OCI-LY1 (cell line): ENCODE data around the gene PGA5.
"Not testable (repeated sequence)": the region's sequence is repeated elsewhere in the genome, so short reads cannot be mapped to it uniquely, and the experiment has no call there.

ENCODE experiments used
- H2AFZ ChIP-seq: fragments of 200-600 bp; sonication (generic), shearing (Covaris generic); 2 replicates; pipeline ENCODE4 v1.6.0; 2014; ENCODE audit warnings: antibody characterized with exemption, mild to moderate bottlenecking, low read length
- H3F3A ChIP-seq: fragments of 200-600 bp; sonication (generic), shearing (Covaris generic); 2 replicates; pipeline ENCODE4 v1.6.0; 2014; ENCODE audit warnings: mild to moderate bottlenecking, antibody characterized with exemption, low read length, moderate library complexity; ENCODE audit not compliant: insufficient read depth
- H3K27ac ChIP-seq: fragments of 200-600 bp; sonication (generic); 2 replicates; pipeline ENCODE4 v1.5.1; 2014; ENCODE audit warnings: low read length, mixed run types, mild to moderate bottlenecking, low read depth; ENCODE audit not compliant: poor library complexity, severe bottlenecking
- H3K27me3 ChIP-seq: fragments of 200-600 bp; sonication (generic); 2 replicates; pipeline ENCODE4 v1.6.0; 2014; ENCODE audit warnings: antibody characterized with exemption, mild to moderate bottlenecking, low read length, moderate library complexity; ENCODE audit not compliant: insufficient read depth
- H3K36me3 ChIP-seq: fragments of 200-600 bp; sonication (generic); 2 replicates; pipeline ENCODE4 v1.6.1; 2014; ENCODE audit warnings: mild to moderate bottlenecking, antibody characterized with exemption, low read length, moderate library complexity, mixed read lengths; ENCODE audit not compliant: insufficient read depth
- H3K4me1 ChIP-seq: fragments of 200-600 bp; sonication (generic); 2 replicates; pipeline ENCODE4 v1.5.1; 2014; ENCODE audit warnings: mild to moderate bottlenecking, low read length, moderate library complexity; ENCODE audit not compliant: insufficient read depth, severe bottlenecking
- H3K4me2 ChIP-seq: fragments of 200-600 bp; sonication (generic), shearing (Covaris generic); 2 replicates; pipeline ENCODE4 v1.6.1; 2014; ENCODE audit warnings: low read length
- H3K4me3 ChIP-seq: fragments of 200-600 bp; sonication (generic); 2 replicates; pipeline ENCODE4 v1.5.1; 2014; ENCODE audit warnings: low read length, low read depth, mild to moderate bottlenecking, mixed read lengths; ENCODE audit not compliant: poor library complexity, severe bottlenecking
- H3K79me2 ChIP-seq: fragments of 200-600 bp; shearing (Covaris generic); 2 replicates; pipeline ENCODE4 v1.6.1; 2016; ENCODE audit warnings: mixed run types, low read length, mixed read lengths; ENCODE audit not compliant: insufficient read depth
- H3K9ac ChIP-seq: fragments of 200-600 bp; sonication (generic), shearing (Covaris generic); 2 replicates; pipeline ENCODE4 v1.6.1; 2014; ENCODE audit warnings: mild to moderate bottlenecking, low read length, mixed read lengths
- H3K9me2 ChIP-seq: fragments of 200-600 bp; sonication (generic), shearing (Covaris generic); 2 replicates; pipeline ENCODE4 v1.6.1; 2014; ENCODE audit warnings: low read depth, mild to moderate bottlenecking, low read length, mixed read lengths
- H3K9me3 ChIP-seq: fragments of 200-600 bp; shearing (Covaris generic); 2 replicates; pipeline ENCODE4 v1.6.1; 2014; ENCODE audit warnings: low read length, mixed read lengths
- H4K20me1 ChIP-seq: fragments of 200-600 bp; sonication (generic), shearing (Covaris generic); 2 replicates; pipeline ENCODE4 v1.6.0; 2016; ENCODE audit warnings: mild to moderate bottlenecking, low read length; ENCODE audit not compliant: insufficient read depth
- CTCF ChIP-seq: fragments of 200-600 bp; sonication (generic), shearing (Covaris generic); IDR thresholded peaks from 2 replicates; pipeline ENCODE4 v1.5.1; 2017; ENCODE audit warnings: mild to moderate bottlenecking, antibody characterized with exemption, low read length, moderate library complexity, mixed read lengths
- EZH2 ChIP-seq: fragments of 200-600 bp; sonication (generic), shearing (Covaris generic); IDR thresholded peaks from 2 replicates; pipeline ENCODE4 v1.8.0; 2017; ENCODE audit warnings: borderline replicate concordance, mixed run types, mild to moderate bottlenecking, antibody characterized with exemption, low read length, moderate library complexity, mixed read lengths

PGA5 gene

DNA sequence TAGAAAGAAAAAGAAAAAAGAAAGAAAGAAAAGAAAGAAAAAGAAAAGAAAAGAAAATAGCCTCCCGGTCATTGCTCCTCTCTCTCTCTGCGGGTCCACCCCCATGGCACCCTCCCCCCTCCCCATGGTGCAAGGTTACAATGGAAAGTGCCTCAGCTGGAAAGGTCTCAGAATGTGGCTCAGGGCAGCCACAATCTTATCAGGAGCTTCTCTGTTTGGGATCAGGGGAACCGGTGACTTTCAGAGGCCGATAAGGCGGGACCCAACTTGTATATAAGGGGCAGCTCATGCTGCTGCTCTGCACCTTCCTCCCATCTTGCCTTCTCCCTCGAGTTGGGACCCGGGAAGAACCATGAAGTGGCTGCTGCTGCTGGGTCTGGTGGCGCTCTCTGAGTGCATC is at the start of gene PGA5:
Gene PGA5, plus strand, starts transcription at position 301 of the 400 bp plus-strand sequence. Its CDS starts 52 bp downstream, at position 353.
- H3K27ac ChIP-seq, H4K20me1 ChIP-seq, H3K9me2 ChIP-seq, H3K27me3 ChIP-seq, H3F3A ChIP-seq, H3K9ac ChIP-seq, H3K4me3 ChIP-seq, H3K9me3 ChIP-seq, H2AFZ ChIP-seq, H3K4me1 ChIP-seq, H3K4me2 ChIP-seq, H3K36me3 ChIP-seq, H3K79me2 ChIP-seq: not testable (repeated sequence)

- H3K36me3 ChIP-seq, result no peaks in the 10 kb centered on the region; the same call in 1 of the 2 replicates
- H3K27me3 ChIP-seq, result peaks cover 7% of the 10 kb centered on the region; the same call in 1 of the 2 replicates
- H3K4me3 ChIP-seq, result no peak overlapping the region
- H3K4me2 ChIP-seq, result no peak overlapping the region
- peaks cover 5% of the 10 kb centered on the region; the same call in 1 of the 2 replicates for H3K9me3 ChIP-seq
- H3F3A ChIP-seq, result no peaks in the 10 kb centered on the region
- no peaks in the 10 kb centered on the region for H3K4me1 ChIP-seq
- H3K9ac ChIP-seq, result no peak overlapping the region
- no peaks in the 10 kb centered on the region for H4K20me1 ChIP-seq
- no peak overlapping the region for H2AFZ ChIP-seq
- no peaks in the 10 kb centered on the region for H3K79me2 ChIP-seq
- H3K9me2 ChIP-seq, result no peaks in the 10 kb centered on the region
- H3K27ac ChIP-seq, result no peak overlapping the region
- TF ChIP-seq CTCF (no peak), EZH2 (no peak)
These were observed 47.4 kb upstream of the PGA5 start for GRCh38 chr11:61193596-61193995.

DNA sequence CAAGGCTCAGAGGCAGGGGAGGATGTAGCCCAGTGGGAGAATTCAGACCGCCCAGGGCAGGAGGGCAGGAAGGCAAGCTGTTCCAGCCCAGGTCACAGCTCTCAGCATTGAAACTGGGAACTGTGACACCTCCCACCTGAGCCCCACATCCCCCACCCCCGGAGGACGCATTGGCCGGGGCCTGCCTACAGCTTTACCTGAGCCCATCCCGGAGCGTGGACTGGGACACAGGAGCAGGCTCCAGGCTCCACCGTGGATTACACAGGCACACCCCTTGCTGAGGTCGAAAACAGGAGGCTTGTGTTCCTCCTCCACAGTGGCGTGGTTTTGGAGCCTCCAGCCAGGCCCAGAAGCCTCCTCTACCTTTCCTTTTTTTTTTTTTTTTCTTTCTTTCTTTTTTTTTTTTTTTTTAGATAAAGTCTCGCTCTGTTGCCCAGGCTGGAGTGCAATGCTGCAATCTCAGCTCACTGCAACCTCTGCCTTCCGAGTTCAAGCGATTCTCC is 46.8 kb upstream of the PGA5 start:
- TF ChIP-seq CTCF (no peak), EZH2 (no peak)
- Histone ChIP-seq H3K4me2 (no peak overlapping the region), H4K20me1 (no peaks in the 10 kb centered on the region), H3K9me3 (peaks cover 8% of the 10 kb centered on the region; the same call in 1 of the 2 replicates), H3K9me2 (no peaks in the 10 kb centered on the region), H3F3A (no peaks in the 10 kb centered on the region), H2AFZ (no peak overlapping the region), H3K27ac (no peak overlapping the region), H3K79me2 (no peaks in the 10 kb centered on the region), H3K36me3 (no peaks in the 10 kb centered on the region; the same call in 1 of the 2 replicates), H3K9ac (no peak overlapping the region), H3K27me3 (peaks cover 7% of the 10 kb centered on the region; the same call in 1 of the 2 replicates), H3K4me1 (no peaks in the 10 kb centered on the region), H3K4me3 (no peak overlapping the region)

DNA sequence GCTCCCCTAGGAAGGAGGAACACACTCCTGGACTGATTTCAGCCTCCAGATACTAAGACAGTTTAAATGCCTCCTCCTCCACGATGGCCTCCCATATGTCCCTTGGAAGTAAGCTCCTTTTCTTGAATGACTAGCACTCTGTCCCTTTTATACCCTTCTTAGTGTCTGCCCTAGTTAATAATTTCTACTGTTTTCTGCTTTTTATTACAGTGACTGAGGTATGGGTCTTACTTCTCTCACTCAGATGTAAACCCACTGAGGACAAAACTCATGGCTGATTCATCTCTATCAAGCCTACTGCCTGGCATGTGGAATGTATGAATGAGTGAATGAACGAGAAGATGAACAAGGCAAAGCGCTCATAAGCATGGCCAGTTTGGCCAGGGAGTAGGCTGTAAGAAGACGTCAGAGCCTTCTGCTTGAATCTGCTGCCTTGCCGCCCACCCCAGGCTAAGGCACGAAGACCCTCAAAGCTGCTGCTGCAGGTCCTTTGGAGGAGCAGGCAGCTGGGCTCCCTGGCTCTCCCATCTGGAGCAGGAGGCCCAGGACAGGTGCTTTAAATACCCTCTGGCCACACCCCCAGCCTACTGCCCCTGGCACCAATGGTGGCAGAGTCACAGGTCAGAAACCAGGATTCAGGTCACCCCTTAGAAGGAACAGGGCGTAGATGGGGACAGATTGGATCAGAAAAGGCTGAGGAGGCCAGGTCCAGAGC is 45.8 kb upstream of the PGA5 start:
- Histone ChIP-seq H3F3A (no peaks in the 10 kb centered on the region), H3K27ac (no peak overlapping the region), H3K36me3 (no peaks in the 10 kb centered on the region; the same call in 1 of the 2 replicates), H3K4me3 (no peak overlapping the region), H3K9me3 (peaks cover 9% of the 10 kb centered on the region; the same call in 1 of the 2 replicates), H3K4me1 (no peaks in the 10 kb centered on the region), H3K27me3 (peaks cover 7% of the 10 kb centered on the region; the same call in 1 of the 2 replicates), H3K9me2 (no peaks in the 10 kb centered on the region), H3K9ac (no peak overlapping the region), H3K79me2 (no peaks in the 10 kb centered on the region), H3K4me2 (no peak overlapping the region), H4K20me1 (no peaks in the 10 kb centered on the region), H2AFZ (no peak overlapping the region)
- TF ChIP-seq CTCF, result no peak
- no peak for TF ChIP-seq EZH2
